GM21737 (cell line): ENCODE measurements around the gene HOXB8.

ENCODE experiments used
- ATAC-seq: cut with Tn5 transposase; IDR thresholded peaks from one replicate; pipeline ENCODE4 v1.9.1; 2021; ENCODE audit warnings: mild to moderate bottlenecking, moderate library complexity; ENCODE audit not compliant: unreplicated experiment

Gene HOXB8

GRCh38 chr17:48637323-48638260, 22.5 kb upstream of the HOXB8 start:
- no peak for ATAC-seq

DNA sequence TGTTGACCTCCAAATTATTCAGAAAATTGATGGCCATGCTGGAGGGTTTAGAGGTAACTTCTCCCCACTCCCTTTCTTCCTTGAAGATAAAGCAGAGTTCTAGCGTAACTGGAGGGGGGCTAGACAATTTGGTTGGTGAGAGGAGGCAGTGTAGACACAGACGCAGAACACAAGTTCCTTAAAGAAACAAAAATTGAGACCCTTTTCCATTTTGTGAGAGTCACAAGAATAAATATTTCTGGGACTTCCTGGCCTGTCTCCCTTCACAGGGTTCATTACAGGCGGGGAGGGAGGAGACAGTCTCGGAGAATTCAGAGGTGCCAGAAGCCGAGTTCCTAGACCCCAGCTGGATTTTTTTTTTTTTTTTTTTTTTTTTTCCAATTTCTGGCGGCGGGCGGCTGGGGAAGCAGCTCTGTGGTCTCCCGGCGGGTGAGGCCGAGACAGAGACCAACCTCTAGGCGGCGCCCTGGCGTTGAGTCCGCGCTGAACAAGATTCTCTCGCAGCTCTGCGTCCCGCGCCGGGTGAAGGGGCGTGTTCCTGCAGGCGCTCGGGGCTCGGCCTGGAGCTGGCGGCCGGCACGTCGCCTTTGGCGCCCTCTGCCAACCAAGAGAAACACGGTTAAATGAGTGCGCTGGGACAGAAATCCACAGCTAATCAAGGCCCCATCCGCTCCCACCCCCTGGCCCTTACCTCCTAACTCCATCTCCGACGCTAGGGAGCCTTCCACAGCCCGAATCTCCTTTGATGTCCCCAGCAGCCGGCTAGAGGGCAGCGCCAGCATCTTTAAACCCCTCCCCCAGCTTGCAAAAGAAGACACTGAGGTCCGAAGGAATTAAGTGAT, 21.3 kb upstream of the HOXB8 start:
- no peak for ATAC-seq

- ATAC-seq: no peak
Measured at GRCh38 chr17:48634493-48635208, 19.6 kb upstream of the HOXB8 start.

- no peak for ATAC-seq
Measured at GRCh38 chr17:48633266-48633677, 18.2 kb upstream of the HOXB8 start.

- ATAC-seq: no peak
Measured at GRCh38 chr17:48632579-48633265, 17.6 kb upstream of the HOXB8 start.

DNA sequence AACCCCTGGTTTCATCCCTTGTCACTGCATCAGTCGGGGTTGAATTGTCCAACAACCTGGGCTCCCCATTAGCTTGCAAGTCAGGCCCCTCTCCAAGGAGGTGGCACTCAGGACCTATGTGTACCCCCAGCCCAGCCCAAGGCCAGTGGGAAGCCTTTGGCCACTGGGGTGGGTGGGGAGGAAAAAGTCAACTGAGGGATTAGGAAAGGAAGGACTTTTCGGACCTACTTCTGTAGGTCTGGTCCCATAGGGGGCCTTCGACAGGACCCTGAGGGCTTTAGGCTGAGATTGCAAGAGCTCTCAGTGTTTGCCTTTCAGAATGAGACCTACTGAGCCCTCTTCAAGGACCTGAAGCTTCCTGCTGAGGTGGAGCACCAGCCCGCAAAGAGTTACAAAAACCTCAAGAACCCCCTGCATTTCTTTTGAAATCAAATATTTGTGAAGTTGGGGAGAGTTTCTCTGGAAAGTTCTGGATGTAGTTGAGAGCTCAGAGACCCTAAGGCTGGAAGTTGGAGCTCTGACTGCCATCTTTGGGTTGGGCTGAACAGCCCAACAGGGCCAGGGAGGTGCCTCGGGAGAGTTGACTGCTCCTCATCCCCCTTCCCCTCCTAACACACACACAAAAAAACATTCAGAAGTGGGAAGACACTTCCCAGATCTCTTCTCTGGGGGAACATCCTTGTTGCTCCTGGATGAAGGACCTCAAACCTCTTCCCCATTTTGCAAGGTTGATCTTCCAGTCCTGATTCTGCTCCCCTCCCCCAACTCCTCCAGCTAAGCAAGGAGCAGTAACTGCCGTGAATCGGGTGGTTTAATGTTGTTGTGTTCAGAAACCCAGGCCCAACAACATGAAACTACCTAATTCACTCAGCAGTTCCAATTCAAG, 16.8 kb upstream of the HOXB8 start:
- no peak for ATAC-seq

- no peak for ATAC-seq
Measured at GRCh38 chr17:48630925-48631692, 16.0 kb upstream of the HOXB8 start.

DNA sequence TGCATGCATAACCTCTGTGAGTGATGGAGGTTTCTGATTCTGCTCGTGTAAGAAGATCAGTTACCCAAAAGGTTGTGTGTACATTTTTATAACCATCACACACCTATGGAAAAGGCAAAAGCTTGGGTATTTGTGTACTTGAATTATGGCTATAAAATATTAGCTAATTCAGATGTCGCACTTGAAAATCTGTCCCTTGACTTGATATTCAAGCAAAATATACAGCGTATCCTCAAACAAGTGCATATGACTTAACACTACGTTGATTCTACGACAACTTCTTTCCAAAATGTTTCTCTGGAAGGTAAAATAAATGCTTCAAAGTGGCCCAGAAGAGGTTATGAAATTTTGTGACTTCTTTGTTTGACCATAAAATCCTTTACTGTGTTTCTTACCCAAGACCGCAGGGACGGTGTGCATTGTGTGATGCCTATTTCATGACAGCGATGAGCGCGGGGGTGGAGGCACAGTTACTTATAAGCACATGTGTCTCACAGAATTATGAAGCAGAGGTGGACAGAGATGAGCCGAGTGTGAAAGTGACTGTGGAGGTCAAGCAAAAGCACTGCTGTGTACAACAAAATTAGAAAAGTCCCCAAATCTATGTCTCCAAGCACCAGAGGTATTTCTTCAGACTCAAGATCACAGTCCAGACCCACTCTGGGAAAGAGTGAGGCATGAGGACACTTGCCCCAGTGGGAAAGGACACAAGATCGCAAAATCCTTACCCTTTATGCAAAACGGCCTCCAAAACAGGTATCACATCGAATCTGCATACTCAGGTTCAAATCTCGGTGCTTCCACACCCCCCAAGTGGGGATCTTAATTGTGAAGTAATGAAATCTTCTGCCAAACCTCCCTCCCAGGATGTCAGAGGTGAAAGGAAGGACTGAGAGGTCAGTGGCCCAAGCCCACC, 15.2 kb upstream of the HOXB8 start:
- no peak for ATAC-seq

GRCh38 chr17:48629411-48629759, 14.3 kb upstream of the HOXB8 start:
- ATAC-seq: no peak

DNA sequence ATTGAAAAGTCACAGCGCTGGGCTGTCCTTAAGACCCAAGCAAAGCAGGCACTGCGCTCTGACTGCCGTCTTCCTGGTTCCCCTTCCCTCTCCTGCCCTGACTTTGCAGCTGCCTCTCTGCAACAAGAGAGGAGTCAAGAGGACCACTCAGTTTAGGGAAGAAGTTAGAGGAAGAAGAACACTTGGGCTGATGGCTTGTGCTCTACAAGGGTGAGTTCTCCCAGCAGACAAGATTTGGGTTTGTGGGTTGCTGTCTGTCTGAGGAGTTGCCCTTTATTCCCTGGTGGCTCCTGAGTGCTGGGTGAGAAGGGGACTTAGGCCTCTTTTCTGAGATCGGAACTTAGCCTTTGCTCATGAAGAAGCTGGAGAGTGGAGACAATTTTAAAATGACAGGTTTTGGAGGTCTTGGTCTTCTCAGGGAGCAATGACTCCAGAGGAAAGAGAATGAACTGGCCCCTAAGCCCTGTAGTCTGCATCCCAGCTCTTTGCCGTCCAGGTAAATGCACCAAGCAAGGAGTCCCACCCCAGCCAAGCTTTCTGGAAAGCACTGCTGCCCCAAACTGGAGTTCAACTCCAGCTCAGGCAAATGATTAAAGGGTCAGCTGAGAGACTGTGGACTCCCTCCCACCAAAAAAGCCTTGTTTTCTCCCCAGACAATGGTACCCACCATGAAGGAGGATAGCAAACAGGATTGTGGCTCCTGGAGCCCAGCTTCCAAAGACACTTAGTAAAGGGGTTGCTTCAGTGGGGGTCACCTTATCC, 13.7 kb upstream of the HOXB8 start:
- ATAC-seq: no peak

DNA sequence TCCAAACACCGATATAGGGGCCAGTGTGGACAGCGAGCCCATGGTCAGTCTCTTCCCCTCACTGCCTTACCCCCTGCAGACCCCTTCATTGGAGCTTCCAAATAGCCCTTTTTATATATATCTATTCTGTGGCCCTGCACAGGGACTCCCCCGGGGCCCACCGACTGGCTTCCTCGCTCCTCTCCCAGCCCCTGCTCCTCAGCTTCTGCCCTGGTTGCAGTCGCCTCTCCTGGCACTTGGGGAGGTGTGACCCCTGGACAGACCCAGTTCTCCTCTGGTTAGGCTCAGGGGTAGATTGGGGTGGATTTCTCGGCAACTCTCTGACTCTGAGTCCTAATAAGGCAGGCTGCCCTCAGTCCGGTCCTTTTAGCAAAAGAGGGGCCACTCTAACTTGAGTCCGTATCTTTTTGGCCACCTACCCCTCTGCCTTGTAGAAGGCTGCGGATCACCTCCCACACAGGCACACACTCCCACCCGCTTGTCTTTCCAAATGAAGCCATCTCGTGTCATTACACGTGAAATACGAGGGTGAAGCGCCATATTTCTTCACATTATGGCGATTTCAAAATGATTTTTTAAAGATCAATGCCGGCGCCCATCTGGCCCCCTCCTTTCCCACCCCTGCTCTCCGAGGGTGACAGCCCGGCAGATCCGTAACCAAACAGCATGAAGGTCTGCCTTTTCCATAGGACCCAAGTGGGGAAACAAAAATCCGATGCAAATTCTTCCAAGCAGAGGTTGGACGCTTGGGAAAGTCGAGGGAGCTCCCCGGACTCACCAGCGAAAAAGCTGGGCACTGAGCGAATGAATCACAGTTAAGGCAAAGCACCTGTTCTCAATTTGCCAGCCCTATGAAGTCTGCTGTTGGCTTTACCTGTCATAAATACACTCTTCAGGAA, 12.8 kb upstream of the HOXB8 start:
- no peak for ATAC-seq

DNA sequence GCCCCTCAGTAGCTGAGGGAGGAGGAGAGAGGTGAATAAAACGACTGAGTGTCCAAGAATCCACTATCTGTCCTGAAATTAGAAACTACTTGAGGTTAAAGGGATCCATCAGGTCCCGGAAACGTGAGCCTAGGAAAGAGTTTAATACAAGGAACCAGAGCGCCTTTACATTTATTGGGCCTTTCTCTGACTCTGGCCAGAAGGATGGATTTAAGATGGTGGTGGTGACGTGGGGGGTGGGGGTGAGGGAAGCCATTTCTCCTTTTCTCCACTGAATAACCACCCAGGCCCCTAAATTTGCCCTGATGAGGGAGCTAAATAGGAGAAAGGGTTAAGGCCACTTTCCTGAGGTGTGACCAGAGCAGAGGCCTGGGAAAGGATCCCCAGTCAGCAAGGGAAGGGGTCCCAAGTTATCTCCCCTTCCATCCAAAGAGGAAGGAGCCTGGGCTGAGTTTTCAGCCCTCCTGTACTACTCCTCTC, 12.1 kb upstream of the HOXB8 start:
- no peak for ATAC-seq

DNA sequence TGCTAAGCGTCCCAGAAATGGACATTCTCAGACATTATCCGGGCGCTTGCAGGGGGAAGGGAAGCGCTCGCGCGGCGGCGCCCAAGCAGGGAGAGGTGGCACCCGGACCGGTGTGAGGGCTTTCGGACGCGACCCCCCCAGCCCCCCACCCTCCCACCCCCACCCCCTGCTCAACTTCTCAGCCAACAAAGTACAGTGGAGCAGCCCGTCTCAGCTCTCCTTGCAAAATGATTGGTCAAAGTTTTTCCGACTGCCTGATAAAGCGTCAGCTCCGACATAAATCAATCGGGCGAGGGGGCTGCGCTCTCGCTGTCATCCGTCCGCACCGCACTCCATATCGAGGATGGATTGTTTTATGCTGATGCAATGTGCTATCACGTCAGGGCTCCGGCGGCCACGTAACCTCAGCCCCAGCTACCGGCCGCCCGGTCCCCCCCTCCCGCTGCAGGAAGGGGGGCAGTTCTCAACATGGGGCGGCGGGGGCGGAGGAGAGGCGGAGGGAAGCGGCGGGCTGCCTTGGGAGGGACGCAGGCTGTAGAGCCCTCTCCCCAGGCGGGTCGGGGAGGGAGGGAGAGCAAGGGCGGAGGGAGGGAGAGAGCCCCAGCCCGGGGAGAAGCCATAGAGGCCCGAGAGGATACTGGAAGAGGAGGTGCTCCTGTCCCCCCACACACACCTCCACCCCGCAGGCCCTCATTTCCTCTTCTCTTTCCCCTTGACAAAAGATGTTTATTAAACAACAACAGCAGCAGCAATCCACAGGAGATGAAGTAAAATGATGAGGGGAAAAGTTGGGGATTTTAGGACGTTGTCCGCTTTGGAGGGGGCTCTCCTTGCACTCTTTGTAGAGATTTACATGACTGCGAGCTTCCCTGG, 11.4 kb upstream of the HOXB8 start, which contains the start of gene HOXB9:
TSS of gene HOXB9 (minus strand) at position 114 of the 873 bp plus-strand sequence. CDS start at position 25, 89 bp downstream.
- ATAC-seq: no peak

DNA sequence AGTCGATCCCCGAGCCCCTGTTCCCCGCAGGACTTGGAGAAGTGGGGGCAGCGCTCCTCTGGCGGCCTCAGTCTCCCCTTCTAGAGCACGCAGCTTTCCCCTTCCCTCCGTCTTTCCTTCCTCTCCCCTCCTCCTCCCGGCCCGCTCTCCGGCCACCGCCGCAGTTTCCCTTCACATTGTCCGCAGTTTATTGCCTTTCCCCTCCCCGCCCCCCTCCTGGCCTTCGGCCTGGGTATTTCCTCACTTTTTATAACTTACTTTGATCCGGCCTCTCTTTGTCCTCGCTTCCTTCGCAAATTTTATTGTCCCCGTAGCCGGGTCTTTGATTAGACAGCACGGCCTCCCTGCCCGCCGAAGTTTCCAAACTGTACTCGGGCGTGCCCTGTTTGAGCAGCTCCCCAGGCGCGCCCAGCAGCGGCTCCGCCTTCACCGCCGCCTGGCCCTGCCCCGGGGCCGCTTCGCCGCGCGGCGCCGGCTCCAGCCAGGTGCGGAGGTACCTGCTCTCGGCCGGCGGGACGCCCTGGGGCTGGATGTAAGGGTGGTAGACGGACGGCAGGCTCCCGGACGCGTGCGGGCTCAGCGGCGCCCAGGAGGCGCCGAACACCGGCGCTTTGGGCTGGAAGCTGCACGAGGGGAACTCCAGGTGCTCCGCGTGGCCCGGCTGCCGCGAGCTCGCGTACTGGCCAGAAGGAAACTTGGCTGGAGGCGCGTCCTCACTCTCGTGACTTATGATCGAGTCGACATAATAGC, 10.6 kb upstream of the HOXB8 start:
- no peak for ATAC-seq
